Stromal cell of bone marrow (primary cell): Measurements from ENCODE around the gene CFAP46.
"Not testable (repeated sequence)": the region's sequence is repeated elsewhere in the genome, so short reads cannot be mapped to it uniquely, and the experiment has no call there.

Experiments
- DNase-seq: peaks from one replicate; pipeline ENCODE4 v3.0.0-alpha.2; 2012; ENCODE audit warnings: low read depth

CFAP46 gene

DNA sequence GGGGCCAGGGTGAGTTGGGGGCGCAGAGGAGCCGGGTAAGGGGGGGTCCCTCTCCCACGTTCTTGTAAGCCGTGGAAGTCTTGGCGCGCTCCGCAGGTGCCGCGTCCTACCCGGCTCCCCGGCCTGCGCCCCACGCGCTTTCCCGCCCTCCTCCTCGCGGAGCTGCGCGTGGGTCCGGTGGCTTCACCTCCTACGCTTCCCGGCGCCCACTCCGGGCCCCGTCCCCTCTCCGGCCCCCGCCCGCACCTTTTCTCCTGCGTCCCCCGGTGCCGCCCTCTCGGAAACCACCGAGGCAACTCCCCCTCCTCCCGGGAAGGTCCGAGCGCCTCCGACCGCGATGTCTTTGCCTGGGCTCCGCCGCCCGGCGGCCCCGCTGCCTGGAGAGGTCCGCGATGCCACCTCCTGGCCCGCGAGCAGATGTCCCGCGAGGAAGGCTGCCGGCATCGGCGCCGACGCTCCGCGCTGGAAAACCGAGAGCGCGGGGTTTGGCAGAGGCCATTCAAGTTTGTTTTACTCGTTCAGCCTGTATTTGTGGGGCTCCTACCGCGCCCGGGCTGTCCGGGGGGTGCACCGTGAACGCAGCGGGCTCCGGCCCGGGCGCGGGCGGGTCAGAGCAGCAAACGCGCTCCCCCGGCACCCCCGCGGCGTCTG, 154.1 kb downstream of the CFAP46 start:
- no peak for DNase-seq

- no peak for DNase-seq
Measured at GRCh38 chr10:132787495-132788179, 154.7 kb downstream of the CFAP46 start.

DNA sequence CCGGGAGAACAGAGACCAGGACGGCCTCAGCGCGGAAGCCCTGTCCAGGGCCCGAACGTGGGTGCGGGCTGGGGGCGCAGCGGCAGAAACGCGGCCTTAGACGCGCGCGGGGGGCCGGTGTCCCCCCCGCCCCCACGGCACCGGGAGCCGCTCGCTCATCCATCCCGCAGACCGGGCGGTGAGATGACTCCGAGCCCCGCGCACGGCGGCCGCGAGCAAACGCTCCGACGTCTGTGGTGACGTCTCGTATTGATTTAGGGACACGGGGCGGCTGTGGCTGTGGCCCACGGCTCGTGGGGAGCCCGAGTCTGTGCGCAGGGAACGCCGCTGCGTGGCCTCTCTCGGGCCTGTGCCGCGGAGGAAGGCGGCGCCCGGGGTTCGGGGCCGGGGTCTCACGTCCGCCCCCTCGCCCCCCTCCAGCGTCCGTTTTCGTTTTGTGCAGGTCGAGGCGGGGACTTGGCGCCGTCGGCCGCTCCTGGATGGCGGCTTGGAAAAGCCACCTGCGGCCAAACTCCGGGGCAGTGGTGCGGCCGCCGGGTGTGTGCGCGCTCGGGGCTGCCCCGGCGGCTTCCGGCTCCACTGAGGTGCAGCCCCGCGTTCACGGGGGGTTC, 155.4 kb downstream of the CFAP46 start:
- no peak for DNase-seq

DNA sequence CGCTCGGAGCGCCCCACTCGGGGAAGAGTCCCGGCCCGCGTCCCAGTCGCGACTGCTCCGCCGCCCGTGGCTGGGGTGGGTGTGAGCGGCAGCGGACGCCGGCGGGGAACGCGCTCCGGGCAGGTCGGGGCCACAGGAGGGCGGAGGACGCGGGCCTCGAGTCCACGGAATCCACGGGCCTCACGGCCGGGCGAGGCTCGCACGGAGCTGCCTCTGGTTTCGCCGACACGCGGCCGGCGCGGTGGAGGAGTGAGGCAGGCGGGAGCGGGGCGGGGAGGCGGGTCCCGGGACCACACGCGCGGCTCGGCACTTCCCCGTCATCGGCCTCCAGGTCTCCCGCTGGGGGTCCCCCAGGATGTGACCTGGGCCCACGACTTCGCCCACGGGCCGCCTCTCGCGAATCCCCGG, 155.9 kb downstream of the CFAP46 start:
- no peak for DNase-seq

GRCh38 chr10:132785723-132786475, 156.5 kb downstream of the CFAP46 start, which contains the start of gene NKX6-2:
Gene NKX6-2 (minus strand): TSS chr10:132786147. CDS start chr10:132785948, 199 bp downstream.
- no peak for DNase-seq

- no peak for DNase-seq
Measured at GRCh38 chr10:132784866-132785722, 157.3 kb downstream of the CFAP46 start.

DNA sequence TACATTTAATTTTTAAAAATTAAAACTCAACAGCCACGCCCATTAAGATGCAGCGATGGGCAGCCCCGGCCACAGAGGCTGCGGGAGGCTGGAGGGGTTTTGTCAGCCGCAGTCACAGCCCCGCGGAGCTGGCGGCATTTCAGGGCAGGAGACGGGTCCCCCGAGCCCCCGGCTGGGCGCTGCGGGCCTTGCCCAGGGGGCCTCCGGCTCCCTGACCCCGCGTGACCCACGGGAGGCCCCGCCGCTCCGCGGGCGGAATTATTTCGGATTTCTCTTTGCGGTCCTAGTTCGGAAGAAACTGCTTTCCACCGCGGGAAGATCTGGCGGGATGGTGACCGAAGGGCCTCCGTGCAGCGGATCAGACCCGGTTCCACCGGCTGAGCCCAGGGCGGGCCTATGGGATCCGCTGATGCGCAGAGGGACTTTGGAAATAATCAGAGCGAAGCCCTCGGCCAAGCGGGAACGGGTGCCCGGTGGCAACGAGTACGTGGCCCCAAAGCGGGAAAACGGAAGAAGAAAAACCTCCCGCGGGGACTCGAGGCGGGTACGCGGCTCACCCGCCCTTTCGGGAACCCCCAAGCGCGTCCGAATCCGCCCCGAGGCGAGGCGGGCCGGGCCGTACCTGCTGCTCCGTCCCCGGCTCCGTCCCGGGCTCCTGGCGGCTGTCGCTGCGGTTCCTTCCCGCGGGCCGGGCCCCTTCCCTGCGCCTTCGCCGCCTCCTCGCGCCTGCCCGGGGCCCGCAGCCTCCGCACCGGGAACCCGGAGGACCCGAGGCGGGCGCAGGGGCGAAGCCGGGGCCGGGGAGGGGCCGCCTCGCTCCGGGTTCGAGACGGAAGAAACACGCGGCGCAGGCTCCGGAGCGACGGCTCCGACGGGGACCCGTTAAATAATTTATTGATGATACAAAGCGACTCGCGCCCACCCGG, 158.2 kb downstream of the CFAP46 start:
- DNase-seq: no peak

GRCh38 chr10:132783165-132783939, 159.0 kb downstream of the CFAP46 start:
- DNase-seq: no peak

GRCh38 chr10:132781556-132781955, 160.8 kb downstream of the CFAP46 start:
- DNase-seq: no peak

- no peak for DNase-seq
Measured at GRCh38 chr10:132780356-132780755, 162.0 kb downstream of the CFAP46 start.

GRCh38 chr10:132779549-132780294, 162.6 kb downstream of the CFAP46 start:
- DNase-seq: no peak

GRCh38 chr10:132777441-132777840, 164.9 kb downstream of the CFAP46 start:
- DNase-seq: no peak

DNA sequence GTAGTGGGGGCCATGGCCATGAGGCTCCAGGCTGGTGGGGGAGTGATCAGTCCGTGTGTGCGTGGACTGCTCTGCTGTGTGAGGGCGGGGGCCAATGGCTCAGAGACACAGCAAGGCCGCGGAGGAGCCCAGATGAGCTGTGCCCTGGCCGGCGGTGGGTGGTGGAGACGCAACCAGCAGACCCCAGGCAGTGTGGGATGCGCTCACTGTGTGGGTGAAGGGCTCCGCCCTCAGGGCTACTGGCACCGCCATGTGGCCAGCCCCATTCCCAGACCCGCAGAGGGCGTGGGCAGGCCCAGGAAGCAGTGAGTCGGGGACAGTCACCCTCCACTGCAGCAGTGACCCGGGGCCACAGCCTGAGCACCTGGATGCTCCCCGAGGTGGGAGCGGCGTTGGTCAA, 165.5 kb downstream of the CFAP46 start:
- DNase-seq: no peak

- no peak for DNase-seq
Measured at GRCh38 chr10:132776186-132776585, 166.2 kb downstream of the CFAP46 start.

DNA sequence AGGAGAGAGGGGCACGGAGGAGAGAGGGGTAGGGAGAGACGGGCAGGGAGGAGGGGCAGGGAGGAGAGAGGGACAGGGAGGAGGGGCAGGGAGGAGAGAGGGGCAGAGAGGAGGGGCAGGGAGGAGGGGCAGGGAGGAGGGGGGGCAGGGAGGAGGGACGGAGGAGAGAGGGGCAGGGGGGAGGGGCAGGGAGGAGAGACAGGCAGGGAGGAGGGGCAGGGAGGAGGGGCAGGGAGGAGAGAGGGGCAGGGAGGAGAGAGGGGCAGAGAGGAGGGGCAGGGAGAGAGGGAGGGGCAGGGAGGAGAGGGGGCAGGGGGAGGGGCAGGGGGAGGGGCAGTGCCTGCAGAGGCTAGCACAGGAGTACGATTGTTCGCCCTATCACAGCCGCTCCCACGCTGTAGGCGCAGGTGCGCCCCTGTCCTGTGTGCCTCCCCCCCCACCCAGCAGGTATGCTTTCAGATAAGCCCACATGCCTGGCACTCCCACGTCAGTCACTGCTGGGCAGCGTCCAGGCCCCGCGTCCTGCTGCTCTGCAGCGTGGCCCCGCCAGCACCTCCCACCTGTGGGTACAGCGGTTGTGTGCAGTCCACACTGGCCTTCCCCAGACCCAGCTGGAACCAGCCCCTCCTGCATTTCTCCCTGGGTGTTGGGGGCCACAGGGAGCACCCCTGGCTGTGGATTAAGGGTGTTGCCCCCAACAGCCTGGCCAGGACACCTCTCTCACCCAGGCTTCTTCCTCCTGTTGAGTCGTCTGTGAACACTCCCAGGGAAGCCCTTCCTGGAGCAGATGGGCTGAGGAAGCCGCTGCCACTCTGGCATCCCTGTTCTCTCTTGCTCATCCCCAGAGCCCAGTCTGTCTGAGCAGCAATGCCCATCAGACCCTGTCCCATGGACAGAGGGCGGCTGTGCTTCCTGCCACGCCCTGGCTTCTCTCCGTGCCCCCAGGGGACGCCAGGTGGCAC, 167.2 kb downstream of the CFAP46 start:
- no peak for DNase-seq

DNA sequence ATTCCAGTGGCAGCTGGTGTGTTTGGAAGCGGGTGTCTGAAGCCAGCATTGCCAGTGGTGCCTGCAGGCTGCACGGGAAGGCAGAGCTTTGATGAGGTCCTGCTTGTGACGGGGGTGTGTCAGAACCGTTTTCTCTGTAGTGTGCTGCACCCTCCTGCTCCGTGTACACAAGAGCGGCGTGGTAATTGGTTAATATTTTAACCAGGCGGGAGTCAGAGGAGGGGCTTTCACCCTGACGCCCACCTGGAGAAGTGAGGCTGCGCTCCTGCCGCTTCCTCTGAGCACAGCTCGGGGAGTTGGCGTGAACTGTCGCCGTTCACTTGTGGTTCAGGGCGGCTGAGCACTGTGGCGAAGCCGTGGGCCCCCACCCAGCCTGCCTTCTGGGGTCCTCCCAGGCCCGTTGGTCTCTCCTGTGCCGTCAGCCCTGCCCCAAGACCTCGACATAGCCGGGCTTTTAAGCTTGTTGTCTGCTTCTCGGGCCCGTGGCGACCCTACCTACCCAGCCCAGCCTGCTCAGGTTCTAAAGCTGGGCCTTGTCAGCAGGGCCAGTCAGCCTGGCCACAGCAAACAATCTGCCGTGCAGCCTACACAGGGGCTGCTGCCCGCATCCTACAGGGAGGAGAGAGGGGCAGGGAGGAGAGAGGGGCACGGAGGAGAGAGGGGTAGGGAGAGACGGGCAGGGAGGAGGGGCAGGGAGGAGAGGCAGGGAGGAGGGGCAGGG, 168.0 kb downstream of the CFAP46 start:
- DNase-seq: no peak

DNA sequence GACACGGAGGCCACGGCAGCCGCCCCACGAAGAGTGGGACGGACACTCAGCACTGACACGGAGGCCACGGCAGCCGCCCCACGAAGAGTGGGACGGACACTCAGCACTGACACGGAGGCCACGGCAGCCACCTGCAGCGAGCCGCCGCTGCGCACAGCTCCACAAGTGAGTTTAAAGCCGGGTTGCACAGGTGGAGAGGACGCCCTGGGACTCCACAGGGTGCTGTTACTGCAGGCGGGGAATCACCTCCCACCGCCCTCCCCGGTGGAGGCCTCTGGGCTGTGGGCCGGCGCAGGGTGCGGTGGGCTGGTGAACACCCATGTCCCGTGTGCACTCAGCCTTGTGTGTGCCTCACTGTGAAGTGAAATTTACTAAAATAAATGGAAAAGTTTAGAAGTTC, 169.6 kb downstream of the CFAP46 start:
- not testable (repeated sequence) for DNase-seq
